Body of pancreas (tissue), 4 donors: ENCODE results near the gene COX5B. TPM values are rescaled to one million over a fixed set of nuclear protein-coding genes. Genes with fewer than 3 reads are reported as not detected.

Experiments
- ATAC-seq: fragments of 150-250 bp; one replicate; pipeline ENCODE4 v1.9.1; 2016
- DNase-seq, 4 donors: peaks; one replicate each; pipeline ENCODE4 v3.0.0-alpha.2; 2019
- H3K27ac ChIP-seq, 4 donors: fragments of 200-600 bp; sonication (generic); 1 replicate in 3 of 4; 2 replicates in 1 of 4; pipeline versions ENCODE4 v1.5.1 to v1.6.1; 2016 to 2019; ENCODE audit warnings: mild to moderate bottlenecking in 1 of 4, mixed read lengths in 1 of 4, moderate library complexity in 1 of 4
- H3K27me3 ChIP-seq, 2 donors: fragments of 200-600 bp; sonication (generic); one replicate each; pipeline ENCODE4 v1.6.0; 2016; ENCODE audit warnings: mild to moderate bottlenecking in 1 of 2
- H3K36me3 ChIP-seq, 2 donors: fragments of 200-600 bp; sonication (generic); replicated peaks in 1 of 2; 2 replicates each; pipeline ENCODE4 v1.5.1; 2016; ENCODE audit warnings: low read depth in 2 of 2; ENCODE audit not compliant: insufficient read depth in 1 of 2
- H3K4me1 ChIP-seq: fragments of 200-600 bp; sonication (generic); one replicate; pipeline ENCODE4 v1.6.0; 2016
- H3K4me3 ChIP-seq, 2 donors: fragments of 200-600 bp; sonication (generic); 1 replicate in 1 of 2; 2 replicates in 1 of 2; pipeline ENCODE4 v1.5.1; 2016 to 2019
- H3K9me3 ChIP-seq, 3 donors: fragments of 200-600 bp; sonication (generic); 1 replicate in 2 of 3; 2 replicates in 1 of 3; pipeline ENCODE4 v1.5.1; 2016
- POLR2A ChIP-seq, 3 donors: fragments of 450-650 bp; IDR thresholded peaks; one replicate each; pipeline ENCODE4 v1.6.1; 2016; ENCODE audit warnings: antibody characterized with exemption in 3 of 3, mild to moderate bottlenecking in 2 of 3
- WGBS, 2 donors: methylation state at CpG; one replicate each; pipeline ENCODE4 v1.1.5; 2017; 5-methylcytosine and 5-hydroxymethylcytosine counted together
- intact Hi-C: fragments of 100-400 bp; cut with DNase I; formaldehyde crosslinking; loops from one replicate; pipeline ENCODE4 v1.15.1; 2023
- small RNA-seq: library from RNA; depleted of rRNA; stranded (forward); fragments of <200 nt; gene quantifications from one replicate; pipeline ENCODE3, GENCODE V24; 2016
- total RNA-seq, 2 donors: library from RNA; depleted of rRNA; stranded (reverse); fragments of >200 nt; gene quantifications; one replicate each; pipeline ENCODE4 v1.1.0, GENCODE V29; 2016
- TF ChIP-seq, protein P1 (sequence below), 7 experiments: fragments of 450-650 bp in 4 of 7; fragments of 200-600 bp in 3 of 7; sonication (generic) in 3 of 7; IDR thresholded peaks; one replicate each; pipeline ENCODE4 v1.5.1; 2016 to 2019; ENCODE audit warnings: antibody characterized with exemption in 7 of 7

Gene COX5B
- total RNA-seq, 2 donors from 2014 or later = 202 to 336 TPM

DNA sequence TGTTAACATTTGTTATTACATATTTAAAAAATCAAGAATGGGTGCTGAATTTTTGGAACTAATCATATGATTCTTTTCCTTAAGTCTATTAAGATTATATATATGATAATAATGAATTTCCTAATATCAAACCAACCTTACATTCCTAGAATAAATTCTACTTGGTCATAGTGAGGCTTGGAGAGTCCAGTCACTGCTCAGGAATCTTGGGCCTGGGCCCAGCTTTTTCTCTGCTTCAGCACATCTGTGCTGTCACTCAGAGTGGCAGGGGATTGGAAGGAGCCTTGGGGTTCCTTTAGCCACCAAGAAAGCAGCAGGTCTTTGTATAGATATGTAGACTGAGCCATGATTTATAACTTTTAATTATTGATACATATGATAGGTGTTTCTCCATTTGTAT, 47.6 kb downstream of the COX5B start:
- H3K27me3 ChIP-seq = no peaks in the 10 kb centered on the region
- H3K27ac ChIP-seq = no peak overlapping the region
- no peak for TF ChIP-seq POLR2A (IDR thresholded peaks at IDR 0.05)
- no peak for DNase-seq
- H3K9me3 ChIP-seq = no peaks in the 10 kb centered on the region
- H3K4me3 ChIP-seq = no peak overlapping the region
- peaks cover 4% of the 10 kb centered on the region for H3K4me1 ChIP-seq
- intact Hi-C loops = loop anchor here (10.0 kb wide), 1 partner anchor 99 kb away; no protein-coding TSS in a partner anchor
- ATAC-seq = no peak
- H3K36me3 ChIP-seq = no peaks in the 10 kb centered on the region

DNA sequence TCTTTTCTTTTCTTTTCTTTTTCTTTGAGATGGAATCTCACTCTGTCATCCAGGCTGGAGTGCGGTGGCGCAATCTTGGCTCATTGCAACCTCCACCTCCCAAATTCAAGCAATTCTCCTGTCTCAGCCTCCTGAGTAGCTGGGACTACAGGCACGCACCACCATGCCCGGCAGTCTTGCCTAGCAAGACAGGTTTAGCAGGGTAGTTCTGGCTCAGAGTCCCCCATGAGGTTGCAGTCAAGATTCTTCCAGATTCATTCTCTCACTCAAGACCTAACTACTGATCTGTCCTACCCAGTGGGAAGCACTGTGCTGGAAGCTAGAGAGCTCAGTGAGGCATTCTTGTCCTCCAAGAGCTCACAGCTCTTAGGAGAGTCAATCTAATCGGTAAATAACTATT, 49.9 kb downstream of the COX5B start:
- no peak for ATAC-seq
- intact Hi-C loops = loop anchor here (10.0 kb wide), 1 partner anchor 101 kb away; no protein-coding TSS in a partner anchor
- no peak for DNase-seq
- no peak overlapping the region for H3K4me3 ChIP-seq
- 78 to 81% methylated on average over 5 of the region's 5 CpGs for WGBS, 2 donors
- no peak overlapping the region for H3K27ac ChIP-seq
- no peaks in the 10 kb centered on the region for H3K9me3 ChIP-seq
- TF ChIP-seq, protein P1, sequence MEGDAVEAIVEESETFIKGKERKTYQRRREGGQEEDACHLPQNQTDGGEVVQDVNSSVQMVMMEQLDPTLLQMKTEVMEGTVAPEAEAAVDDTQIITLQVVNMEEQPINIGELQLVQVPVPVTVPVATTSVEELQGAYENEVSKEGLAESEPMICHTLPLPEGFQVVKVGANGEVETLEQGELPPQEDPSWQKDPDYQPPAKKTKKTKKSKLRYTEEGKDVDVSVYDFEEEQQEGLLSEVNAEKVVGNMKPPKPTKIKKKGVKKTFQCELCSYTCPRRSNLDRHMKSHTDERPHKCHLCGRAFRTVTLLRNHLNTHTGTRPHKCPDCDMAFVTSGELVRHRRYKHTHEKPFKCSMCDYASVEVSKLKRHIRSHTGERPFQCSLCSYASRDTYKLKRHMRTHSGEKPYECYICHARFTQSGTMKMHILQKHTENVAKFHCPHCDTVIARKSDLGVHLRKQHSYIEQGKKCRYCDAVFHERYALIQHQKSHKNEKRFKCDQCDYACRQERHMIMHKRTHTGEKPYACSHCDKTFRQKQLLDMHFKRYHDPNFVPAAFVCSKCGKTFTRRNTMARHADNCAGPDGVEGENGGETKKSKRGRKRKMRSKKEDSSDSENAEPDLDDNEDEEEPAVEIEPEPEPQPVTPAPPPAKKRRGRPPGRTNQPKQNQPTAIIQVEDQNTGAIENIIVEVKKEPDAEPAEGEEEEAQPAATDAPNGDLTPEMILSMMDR (IDR thresholded peaks at IDR 0.05) = no peak
- TF ChIP-seq POLR2A (IDR thresholded peaks at IDR 0.05) = no peak
- no peaks in the 10 kb centered on the region for H3K27me3 ChIP-seq
- no peaks in the 10 kb centered on the region for H3K36me3 ChIP-seq
- peaks cover 4% of the 10 kb centered on the region for H3K4me1 ChIP-seq

DNA sequence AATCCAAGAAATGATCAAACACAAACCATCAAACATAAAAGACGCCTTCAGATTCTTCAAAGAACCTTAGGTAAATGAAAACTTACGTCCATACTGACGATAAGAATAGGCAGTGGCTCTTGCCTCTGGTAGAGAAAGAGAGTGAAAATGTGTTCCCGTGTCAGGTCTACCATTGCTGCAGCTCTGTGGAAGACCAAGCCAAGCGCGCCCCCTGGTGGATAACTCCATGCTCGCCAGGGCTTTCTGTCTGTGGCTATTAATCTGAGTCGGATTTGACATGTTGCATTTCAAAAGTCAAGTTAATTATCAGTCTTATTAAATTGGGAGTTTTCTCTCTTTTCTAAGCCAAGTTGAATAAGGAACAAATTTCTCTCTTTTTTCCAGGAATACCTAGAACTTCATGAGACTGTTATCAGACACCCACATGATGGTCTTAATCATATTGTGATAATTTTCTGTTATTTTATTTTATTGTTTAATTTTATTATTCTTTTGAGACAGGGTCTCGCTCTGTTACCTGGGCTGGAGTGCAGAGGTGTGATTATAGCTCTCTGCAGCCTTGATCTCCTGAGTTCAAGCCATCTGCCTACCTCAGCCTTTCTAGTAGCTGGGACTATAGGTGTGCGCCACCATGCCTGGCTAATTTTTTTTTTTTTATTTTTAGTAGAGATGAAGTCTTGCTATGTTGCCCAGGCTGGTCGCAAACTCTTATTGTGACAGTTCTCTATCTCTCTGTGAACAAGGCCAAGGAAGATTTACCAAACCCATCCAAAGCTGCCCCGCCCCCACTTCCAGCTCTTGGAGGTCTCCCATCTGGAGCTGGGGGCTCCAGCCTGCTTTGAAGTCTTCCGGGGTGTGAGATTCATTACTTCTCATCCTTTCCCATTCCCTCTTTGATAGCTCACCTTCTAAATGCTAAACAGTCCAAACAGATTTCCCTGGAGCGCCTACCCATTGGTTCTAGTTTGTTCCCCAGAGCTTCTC, 51.7 kb downstream of the COX5B start:
- TF ChIP-seq, protein P1 (IDR thresholded peaks at IDR 0.05) = peak; percentile 64 to 98 (median 96)
- TF ChIP-seq POLR2A (IDR thresholded peaks at IDR 0.05) = no peak
- Histone ChIP-seq H3K27ac (no peak overlapping the region), H3K36me3 (no peaks in the 10 kb centered on the region), H3K4me1 (peaks cover 4% of the 10 kb centered on the region), H3K27me3 (no peaks in the 10 kb centered on the region), H3K4me3 (no peak overlapping the region), H3K9me3 (no peaks in the 10 kb centered on the region)
- peak; percentile 88 to 94 (median 92) for DNase-seq
- intact Hi-C loops = loop anchor here (10.0 kb wide), 1 partner anchor 103 kb away; no protein-coding TSS in a partner anchor
- peak; percentile 95 for ATAC-seq
- 23 to 24% methylated on average over 14 of the region's 14 CpGs for WGBS, 2 donors

Small RNA genes within 50 kb of the gene (small RNA-seq; reads per million reads assigned to genes)
- not detected for gene RNU4-8P

Other genes starting within 250 kb of the COX5B start
- gene ANKRD36B, start 56.2 kb upstream of the COX5B start, total RNA-seq = 10 to 100 TPM; 36.9 to 57.1 TPM
- gene ACTR1B, start 18.0 kb downstream of the COX5B start, total RNA-seq = 10 to 100 TPM; 57.6 to 74.2 TPM
- gene C2orf92, start 23.7 kb downstream of the COX5B start, total RNA-seq = 10 to 100 TPM; 21.3 to 47.1 TPM
- gene ZAP70, start 67.5 kb downstream of the COX5B start, total RNA-seq = 1 to 10 TPM; 2.1 to 4.0 TPM